Activated CD4-positive, alpha-beta T cell treated with anti-CD3 and anti-CD28 coated beads, Interleukin-2, Interleukin-6, amounts not matched to agents 100 ng/mL and 50 ng/mL, durations not matched to agents 16 hours and 8 hours (primary cell): ENCODE data around the gene PRTG.
"Not testable (repeated sequence)": the region's sequence is repeated elsewhere in the genome, so short reads cannot be mapped to it uniquely, and the experiment has no call there.

Source experiments
- DNase-seq: peaks from one replicate; pipeline ENCODE4 v3.0.0-alpha.2; 2020

PRTG gene

DNA sequence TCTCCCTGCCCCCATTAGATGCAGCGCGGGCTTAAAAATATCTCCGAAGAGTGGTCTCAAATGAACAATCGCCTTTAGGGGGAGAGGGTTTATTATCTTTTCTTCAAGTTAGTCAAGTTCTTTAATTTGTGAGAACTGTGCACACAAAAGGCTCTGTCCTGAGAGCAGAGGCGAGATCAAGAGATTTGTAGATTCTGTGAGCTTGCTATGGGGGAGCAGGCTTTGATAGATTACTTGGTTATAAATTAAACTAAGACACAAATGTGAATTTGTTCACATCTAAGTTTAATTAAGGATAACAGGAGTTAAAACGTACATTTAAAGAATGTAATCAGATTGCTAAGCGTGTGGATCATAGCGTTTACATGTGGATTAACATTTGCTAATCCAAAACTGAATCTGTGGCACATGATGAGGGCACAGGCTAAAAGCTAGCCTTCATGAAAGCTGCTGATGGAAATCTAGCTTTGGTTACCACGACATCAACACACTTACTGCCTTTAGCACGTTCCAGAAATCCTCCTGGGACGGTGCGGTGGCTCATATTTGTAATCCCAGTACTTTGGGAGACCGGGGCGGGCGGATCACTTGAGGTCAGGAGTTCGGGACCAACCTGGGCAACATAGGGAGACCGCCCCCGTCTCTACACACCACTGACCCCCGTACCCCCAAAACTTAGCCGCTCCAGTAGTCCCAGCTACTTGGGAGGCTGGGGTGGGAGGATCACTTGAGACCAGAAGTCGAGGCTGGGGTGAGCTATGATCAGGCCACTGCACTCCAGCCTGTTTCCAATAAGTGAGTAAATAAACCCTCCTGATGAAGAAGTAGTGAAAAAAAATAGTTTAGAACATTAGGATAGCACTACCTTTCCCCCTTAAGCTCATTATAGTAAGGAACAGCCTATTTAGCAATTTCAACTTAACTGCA lies 1.0 kb upstream of the PRTG start:
- DNase-seq: no peak

DNA sequence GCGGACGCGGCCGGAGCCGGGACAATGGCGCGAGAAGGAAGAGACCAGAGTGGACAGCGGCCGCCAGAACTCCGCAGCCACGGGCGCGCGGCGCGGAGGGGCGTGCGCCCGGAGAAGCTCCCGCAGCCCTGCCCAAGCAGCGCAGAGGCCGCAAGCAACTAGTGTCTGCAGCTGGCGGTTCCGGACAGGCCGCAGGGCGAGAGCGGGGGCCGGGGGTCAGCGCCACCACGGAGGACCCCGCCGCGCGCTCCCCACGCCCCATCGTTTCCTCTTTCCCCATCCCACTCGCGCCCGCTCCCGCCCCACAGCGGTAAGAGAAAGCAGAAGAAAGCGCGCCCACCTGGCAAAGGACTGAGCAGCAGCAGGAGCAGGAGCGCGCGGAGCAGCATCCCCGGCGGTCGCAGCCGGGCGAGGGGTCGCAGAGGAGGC lies 440 bp downstream of the PRTG start:
- DNase-seq: no peak

- peak; percentile 12 for DNase-seq
These were observed 987 bp downstream of the PRTG start for GRCh38 chr15:55741833-55742497.

DNA sequence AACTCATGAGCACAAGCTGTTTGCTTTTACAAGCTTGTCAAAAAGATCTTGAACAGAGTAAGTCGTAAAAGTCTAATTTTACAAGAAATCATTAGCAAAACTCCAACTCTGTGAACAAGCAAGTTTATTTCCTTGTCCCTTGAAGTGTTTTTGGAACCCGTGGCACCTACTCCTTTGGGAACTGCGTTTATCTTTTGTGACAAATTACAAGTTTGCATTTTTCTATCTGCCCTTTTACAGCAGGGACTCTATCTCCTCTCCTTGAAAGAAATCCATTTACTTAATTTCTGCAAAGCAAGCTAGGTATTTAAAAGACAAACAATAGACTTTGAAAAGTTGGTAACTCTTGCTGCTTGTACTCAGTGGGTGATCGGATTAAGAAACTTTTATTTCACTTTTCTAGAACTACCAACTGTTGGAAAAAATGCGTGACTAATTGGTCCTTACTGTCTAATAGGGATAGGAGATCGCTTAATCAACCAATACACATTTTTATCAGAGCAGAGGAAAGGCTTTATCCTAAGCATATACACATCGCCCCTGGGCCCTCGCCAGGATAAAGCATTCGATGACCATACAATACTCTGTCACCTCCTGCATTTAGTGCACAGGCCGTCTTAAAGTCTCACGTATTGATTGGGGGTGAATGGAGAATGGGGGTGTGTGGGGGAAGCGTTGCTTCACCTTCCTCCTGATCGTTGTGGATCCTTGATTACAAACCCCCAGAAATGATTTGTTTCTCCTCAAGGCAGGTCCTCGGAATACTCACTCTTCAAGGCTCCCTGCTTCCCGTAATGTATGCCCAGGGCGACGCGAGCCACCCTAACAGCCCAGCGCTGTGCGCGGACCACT lies 1.7 kb downstream of the PRTG start:
- DNase-seq: no peak

GRCh38 chr15:55740359-55740878 lies 2.5 kb downstream of the PRTG start:
- no peak for DNase-seq

- no peak for DNase-seq
These were observed 3.3 kb downstream of the PRTG start for GRCh38 chr15:55739641-55740040.

DNA sequence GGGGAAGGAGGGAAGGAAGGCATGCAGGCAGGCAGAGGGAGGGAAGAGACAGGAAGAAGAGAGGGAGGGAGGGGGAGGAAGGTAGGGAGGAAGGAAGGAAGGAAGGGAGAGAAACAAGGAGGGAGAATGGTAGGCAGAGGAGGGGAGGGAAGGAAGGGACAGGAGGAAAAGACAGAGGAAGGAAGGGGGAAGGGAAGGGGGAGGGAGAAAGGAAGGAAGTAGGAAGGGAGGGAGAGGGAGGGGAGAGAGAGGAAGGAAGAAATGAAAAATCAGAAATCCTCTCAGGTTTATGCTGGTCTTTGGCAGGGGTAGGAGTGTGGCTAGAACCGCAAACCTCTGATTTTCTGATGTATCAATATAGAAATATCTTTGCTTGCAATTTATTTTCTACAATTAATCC lies 4.2 kb downstream of the PRTG start:
- DNase-seq: no peak

DNA sequence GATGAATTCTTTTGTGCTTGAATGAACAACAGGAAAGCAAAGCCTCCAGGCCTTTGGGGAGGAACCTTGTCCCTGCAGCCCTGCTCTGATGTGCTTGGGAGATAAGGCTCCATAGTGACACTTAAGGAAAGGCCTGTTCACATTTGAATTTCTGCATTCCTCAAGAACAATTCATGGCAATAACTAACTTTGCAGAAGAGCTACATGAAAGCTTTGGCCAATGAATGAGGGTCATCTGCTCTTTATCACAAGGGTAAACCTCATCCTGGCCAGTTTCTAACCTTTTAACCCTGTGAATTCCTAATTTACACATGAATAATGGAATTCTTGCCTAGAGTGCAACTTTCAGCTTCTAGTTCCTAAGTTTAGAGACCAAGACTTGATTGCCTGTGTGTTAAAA lies 5.6 kb downstream of the PRTG start:
- DNase-seq: no peak

GRCh38 chr15:55736756-55737155 lies 6.2 kb downstream of the PRTG start:
- no peak for DNase-seq

- no peak for DNase-seq
These were observed 8.3 kb downstream of the PRTG start for GRCh38 chr15:55734641-55735040.

GRCh38 chr15:55733461-55733860 lies 9.5 kb downstream of the PRTG start:
- DNase-seq: not testable (repeated sequence)

GRCh38 chr15:55721554-55722185 lies 21.3 kb downstream of the PRTG start:
- no peak for DNase-seq

DNA sequence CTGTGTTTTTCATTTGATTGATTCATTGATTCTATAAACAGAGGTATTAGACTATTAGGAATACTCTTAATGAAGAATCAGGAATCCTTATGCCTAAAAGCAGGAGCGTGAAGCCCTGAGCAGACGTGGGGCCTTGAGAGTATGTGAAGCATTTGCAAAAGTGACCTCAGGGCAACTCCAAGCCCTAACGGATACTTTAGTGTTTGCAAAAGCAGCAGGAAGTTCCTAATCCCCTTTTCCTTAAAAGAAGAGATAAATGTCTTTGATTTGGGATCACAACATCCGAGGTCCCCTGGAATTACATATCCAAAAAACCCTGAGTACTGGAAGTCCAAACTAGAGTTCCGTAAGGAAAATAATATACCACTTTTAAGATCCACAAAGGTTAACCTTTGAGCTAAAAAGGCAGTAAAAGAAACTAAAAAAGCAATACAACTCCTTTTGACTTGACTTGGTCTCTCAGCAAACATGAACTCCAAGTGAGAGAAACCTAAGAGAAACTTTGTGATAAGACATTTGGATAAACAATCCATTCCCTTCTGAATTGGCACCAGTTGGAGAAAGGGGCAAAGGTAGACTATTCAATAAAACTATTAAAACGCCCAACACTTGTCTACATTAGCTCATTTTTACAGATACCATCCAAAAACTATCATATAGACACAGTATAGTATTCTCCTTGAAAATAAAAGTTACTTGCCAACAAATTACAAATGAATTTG lies 27.4 kb downstream of the PRTG start:
- DNase-seq: no peak

GRCh38 chr15:55714064-55714463 lies 28.9 kb downstream of the PRTG start:
- no peak for DNase-seq

- no peak for DNase-seq
These were observed 30.6 kb downstream of the PRTG start for GRCh38 chr15:55712363-55712762.

DNA sequence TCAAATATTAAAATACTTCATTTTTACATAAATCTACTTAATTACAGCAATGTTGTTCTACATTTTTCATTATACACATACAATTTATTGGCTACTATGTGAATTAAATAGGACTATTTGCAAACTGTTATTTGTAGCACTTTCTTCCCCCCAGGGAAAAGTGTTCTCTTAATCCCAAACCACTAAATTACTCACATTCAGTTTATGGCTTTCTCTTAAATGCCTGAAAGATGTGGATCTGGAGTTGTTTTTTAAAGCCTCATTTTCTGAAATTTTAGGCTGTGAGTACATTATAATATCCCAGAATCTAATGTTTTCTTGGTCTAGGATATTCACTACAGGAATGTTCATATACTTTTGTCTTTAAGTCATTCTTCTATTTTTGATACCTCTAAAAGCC lies 32.7 kb downstream of the PRTG start:
- no peak for DNase-seq

GRCh38 chr15:55709458-55709857 lies 33.5 kb downstream of the PRTG start:
- DNase-seq: no peak

DNA sequence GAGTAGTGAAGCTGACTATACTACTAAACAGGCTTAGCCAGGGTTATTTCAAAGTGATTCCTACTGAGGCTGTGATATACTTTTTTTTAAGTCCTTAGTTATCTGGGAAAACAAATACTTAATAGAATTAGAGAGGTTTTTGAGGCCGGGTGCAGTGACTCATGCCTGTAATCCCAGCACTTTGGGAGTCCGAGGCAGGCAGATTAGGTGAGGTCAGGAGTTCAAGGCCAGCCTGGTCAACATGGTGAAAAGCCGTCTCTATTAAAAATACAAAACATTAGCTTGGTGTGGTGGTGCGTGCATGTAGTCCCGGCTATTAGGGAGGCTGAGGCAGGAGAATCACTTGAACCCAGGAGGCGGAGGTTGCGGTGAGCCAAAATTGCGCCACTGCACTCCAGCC lies 34.2 kb downstream of the PRTG start:
- no peak for DNase-seq

DNA sequence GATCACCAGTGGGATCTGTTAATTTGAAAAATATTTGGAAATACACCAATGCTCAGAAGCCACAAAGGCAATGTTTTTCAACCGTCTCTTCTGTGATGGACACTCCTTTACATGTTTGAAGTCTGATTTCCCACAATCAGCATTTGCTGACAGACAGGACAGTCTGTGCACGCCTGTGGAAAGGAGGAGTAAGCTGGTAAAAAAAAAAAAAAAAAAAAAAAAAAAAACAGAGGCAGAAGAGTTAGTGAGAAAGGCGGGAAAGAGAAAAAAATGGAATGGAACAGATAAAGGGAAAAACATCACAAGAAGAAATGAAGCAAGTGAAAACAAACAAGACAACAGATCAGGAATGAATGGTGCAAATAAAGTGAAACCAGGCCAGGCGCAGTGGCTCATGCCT lies 35.0 kb downstream of the PRTG start:
- DNase-seq: no peak

- no peak for DNase-seq
These were observed 35.4 kb downstream of the PRTG start for GRCh38 chr15:55707518-55707917.

- DNase-seq: no peak
These were observed 39.1 kb downstream of the PRTG start for GRCh38 chr15:55703873-55704301.

DNA sequence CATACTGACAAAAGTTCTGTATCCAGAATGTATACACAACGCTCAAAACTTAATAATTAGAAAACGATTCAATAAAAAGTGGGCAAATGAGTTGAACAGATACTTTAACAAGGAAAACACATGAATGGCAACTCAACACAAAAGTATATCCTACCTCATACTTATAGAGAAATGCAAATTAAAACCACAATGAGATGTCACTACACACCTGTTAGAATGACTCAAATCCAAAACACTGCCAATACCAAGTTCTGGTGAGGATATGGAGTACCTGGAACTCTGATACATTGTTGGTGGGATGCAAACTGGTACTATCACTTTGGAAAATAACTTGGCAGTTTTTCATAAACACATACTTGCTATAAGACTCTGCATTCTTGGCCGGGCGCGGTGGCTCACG lies 42.1 kb downstream of the PRTG start:
- no peak for DNase-seq
